ENCODE data around the gene TOP3B. TPM values are rescaled to one million over a fixed set of nuclear protein-coding genes. Genes with fewer than 3 reads are reported as not detected.

Gene TOP3B
- total RNA-seq, 1 experiment from 2014 or later, result 29.1 TPM

GRCh38 chr22:21949569-21949918 is 33.0 kb downstream of the TOP3B start:
- Histone ChIP-seq H3K4me1 (ENCODE audit: control insufficient read depth, insufficient read depth, low read length) (peaks cover 4% of the 10 kb centered on the region; the same call in 1 of the 2 replicates), H3K4me3 (ENCODE audit: low read depth in 2 of 2, low read length in 2 of 2) (no peak overlapping the region), H3K27me3 (ENCODE audit: control insufficient read depth, insufficient read depth, low read length) (no peaks in the 10 kb centered on the region), H3K36me3 (ENCODE audit: control insufficient read depth, insufficient read depth, low read length) (no peaks in the 10 kb centered on the region; the same call in 1 of the 2 replicates), H3K9me3 (ENCODE audit: control insufficient read depth, insufficient read depth, low read depth, low read length) (no peaks in the 10 kb centered on the region), H3K27ac (ENCODE audit: low read length) (no peak overlapping the region)
- intact Hi-C loops (cut with micrococcal nuclease; ENCODE audit: unreplicated experiment), result no loop called here
- POLR2A ChIA-PET, result interaction anchor here (0.5 kb wide), 1 partner anchor 636 kb away, joined by 3 read pairs; no protein-coding TSS in a partner anchor
- DNase-seq (ENCODE audit: low read depth, low spot score) (no peak), ATAC-seq (no peak)
- BruUV-seq (replicated peaks), result no TSS peak
- in situ Hi-C loops (cut with HindIII; ENCODE audit: low pct_unique_long_range_greater_than_20kb, low sequenced_read_pairs), result loop anchor here (25.0 kb wide), 1 partner anchor 137 kb away; no protein-coding TSS in a partner anchor
- TF ChIP-seq POLR2AphosphoS5 (IDR thresholded peaks at IDR 0.05; ENCODE audit: low read depth, low read length), result no peak
- no peak for TF ChIP-seq REST (IDR thresholded peaks at IDR 0.05; ENCODE audit: insufficient read depth in 1 of 2, low read depth in 2 of 2, low read length in 1 of 2)
- no peak for TF ChIP-seq TCF7L2 (IDR thresholded peaks at IDR 0.05; ENCODE audit: low read depth, low read length)
- no peak for TF ChIP-seq SIN3A (IDR thresholded peaks at IDR 0.05; ENCODE audit: borderline replicate concordance, insufficient read depth, low read depth, low read length)
- TF ChIP-seq CTCF (IDR thresholded peaks at IDR 0.05), result no peak
- CTCF ChIA-PET, result no interaction called here

DNA sequence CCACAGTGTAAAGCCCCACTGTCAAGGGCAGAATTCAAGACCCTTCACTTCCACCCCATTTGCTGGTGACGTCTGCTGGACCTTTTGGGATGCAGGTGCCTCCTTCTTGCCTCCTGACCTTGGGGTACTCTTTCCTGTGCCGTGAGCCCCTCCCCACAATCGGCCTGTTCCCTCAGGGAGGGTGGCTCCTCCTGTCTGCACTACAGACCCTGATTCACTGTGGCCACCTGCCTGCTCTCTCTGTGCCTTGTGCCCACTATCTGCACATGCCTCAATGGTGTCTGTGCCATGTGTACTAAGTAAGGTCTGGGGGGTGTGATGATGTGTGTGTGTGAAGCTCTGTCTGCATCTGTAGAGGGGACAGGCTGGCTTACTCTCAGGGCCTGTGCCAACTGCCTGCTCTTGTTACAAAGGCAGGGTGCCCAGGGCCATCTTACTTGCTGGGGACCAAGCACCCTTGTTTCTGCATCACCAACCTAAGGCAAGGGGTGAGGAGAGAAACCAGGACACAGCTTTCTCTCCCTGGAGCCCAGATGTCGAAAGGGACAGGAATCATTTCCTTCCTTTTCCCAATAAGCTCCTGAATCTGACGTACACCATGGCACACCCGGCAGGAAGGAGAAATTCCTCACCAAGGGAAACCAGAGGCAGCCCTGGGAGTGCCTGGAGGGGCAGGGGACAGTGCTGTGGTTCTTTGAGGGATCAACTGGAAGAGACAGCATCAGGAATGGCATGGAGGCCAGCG is 33.6 kb downstream of the TOP3B start:
- ATAC-seq (no peak), DNase-seq (ENCODE audit: low read depth, low spot score) (no peak)
- POLR2A ChIA-PET, result interaction anchor here (0.5 kb wide), 1 partner anchor 636 kb away, joined by 3 read pairs; no protein-coding TSS in a partner anchor
- no peak overlapping the region for H3K4me3 ChIP-seq (ENCODE audit: low read depth in 2 of 2, low read length in 2 of 2)
- no peak overlapping the region for H3K27ac ChIP-seq (ENCODE audit: low read length)
- no TSS peak for BruUV-seq (replicated peaks)
- TF ChIP-seq CTCF (IDR thresholded peaks at IDR 0.05) (no peak), SIN3A (IDR thresholded peaks at IDR 0.05; ENCODE audit: borderline replicate concordance, insufficient read depth, low read depth, low read length) (no peak), TCF7L2 (IDR thresholded peaks at IDR 0.05; ENCODE audit: low read depth, low read length) (no peak), REST (IDR thresholded peaks at IDR 0.05; ENCODE audit: insufficient read depth in 1 of 2, low read depth in 2 of 2, low read length in 1 of 2) (no peak), POLR2AphosphoS5 (IDR thresholded peaks at IDR 0.05; ENCODE audit: low read depth, low read length) (no peak)
- in situ Hi-C loops (cut with HindIII; ENCODE audit: low pct_unique_long_range_greater_than_20kb, low sequenced_read_pairs) (loop anchor here (25.0 kb wide), 1 partner anchor 137 kb away; no protein-coding TSS in a partner anchor), intact Hi-C loops (cut with micrococcal nuclease; ENCODE audit: unreplicated experiment) (no loop called here)
- H3K9me3 ChIP-seq (ENCODE audit: control insufficient read depth, insufficient read depth, low read depth, low read length), result no peaks in the 10 kb centered on the region
- no peaks in the 10 kb centered on the region; the same call in 1 of the 2 replicates for H3K36me3 ChIP-seq (ENCODE audit: control insufficient read depth, insufficient read depth, low read length)
- CTCF ChIA-PET, result interaction anchor here (0.8 kb wide), 1 partner anchor 9 kb away, joined by 3 read pairs; no protein-coding TSS in a partner anchor
- H3K27me3 ChIP-seq (ENCODE audit: control insufficient read depth, insufficient read depth, low read length), result no peaks in the 10 kb centered on the region
- H3K4me1 ChIP-seq (ENCODE audit: control insufficient read depth, insufficient read depth, low read length), result peaks cover 4% of the 10 kb centered on the region; the same call in 1 of the 2 replicates
